GM21526 (cell line): ENCODE results near the gene PGLYRP2.

Experiments
- ATAC-seq: cut with Tn5 transposase; IDR thresholded peaks from one replicate; pipeline ENCODE4 v1.9.1; 2021; ENCODE audit warnings: moderate library complexity; ENCODE audit not compliant: unreplicated experiment, low FRiP score

The PGLYRP2 gene

GRCh38 chr19:15427991-15428471 lies 51.3 kb downstream of the PGLYRP2 start:
- ATAC-seq = no peak

- no peak for ATAC-seq
Observed at GRCh38 chr19:15427350-15427700, 52.0 kb downstream of the PGLYRP2 start.

- no peak for ATAC-seq
Observed at GRCh38 chr19:15426485-15427349, 52.6 kb downstream of the PGLYRP2 start.

GRCh38 chr19:15425321-15425950 lies 53.9 kb downstream of the PGLYRP2 start:
- no peak for ATAC-seq

- ATAC-seq = no peak
Observed at GRCh38 chr19:15424692-15425272, 54.5 kb downstream of the PGLYRP2 start.

GRCh38 chr19:15424121-15424520 lies 55.2 kb downstream of the PGLYRP2 start:
- no peak for ATAC-seq

- no peak for ATAC-seq
Observed at GRCh38 chr19:15423130-15423529, 56.2 kb downstream of the PGLYRP2 start.

GRCh38 chr19:15422296-15423075 lies 56.8 kb downstream of the PGLYRP2 start:
- no peak for ATAC-seq

GRCh38 chr19:15421721-15422260 lies 57.5 kb downstream of the PGLYRP2 start:
- no peak for ATAC-seq

GRCh38 chr19:15421136-15421695 lies 58.1 kb downstream of the PGLYRP2 start:
- no peak for ATAC-seq

GRCh38 chr19:15419413-15420025 lies 59.8 kb downstream of the PGLYRP2 start:
- ATAC-seq = no peak
